Umbilical cord (tissue), 2 donors: ENCODE results near the gene DCST1. TPM values are rescaled to one million over a fixed set of nuclear protein-coding genes. Genes with fewer than 3 reads are reported as not detected.

ENCODE experiments used
- DNase-seq: peaks from one replicate; pipeline ENCODE4 v3.0.0-alpha.2; 2015; ENCODE audit warnings: low spot score
- total RNA-seq: library from RNA; depleted of rRNA; stranded (reverse); fragments of >200 nt; gene quantifications from one replicate; pipeline ENCODE4 v1.2.3, GENCODE V29; 2014; ENCODE audit warnings: low replicate concordance; ENCODE audit not compliant: insufficient read depth

Gene DCST1
- total RNA-seq, 1 donor from 2014 or later, result not detected

GRCh38 chr1:155072531-155073289, 39.1 kb downstream of the DCST1 start:
- DNase-seq, result no peak

- no peak for DNase-seq
These were observed 40.0 kb downstream of the DCST1 start for GRCh38 chr1:155073377-155074242.

GRCh38 chr1:155075535-155075934, 41.9 kb downstream of the DCST1 start:
- no peak for DNase-seq

- DNase-seq, result no peak
These were observed 42.7 kb downstream of the DCST1 start for GRCh38 chr1:155076371-155076770.

- no peak for DNase-seq
These were observed 43.7 kb downstream of the DCST1 start for GRCh38 chr1:155077346-155077745.

- no peak for DNase-seq
These were observed 44.3 kb downstream of the DCST1 start for GRCh38 chr1:155077758-155078445.

GRCh38 chr1:155078469-155079209, 45.0 kb downstream of the DCST1 start, which contains the start of gene EFNA3:
TSS of gene EFNA3 (plus strand) at chr1:155078837. CDS start at chr1:155078942, 105 bp downstream.
- DNase-seq, result peak; percentile 60

- no peak for DNase-seq
These were observed 45.5 kb downstream of the DCST1 start for GRCh38 chr1:155079210-155079486.

GRCh38 chr1:155079487-155080311, 46.1 kb downstream of the DCST1 start:
- no peak for DNase-seq

- DNase-seq, result no peak
These were observed 46.9 kb downstream of the DCST1 start for GRCh38 chr1:155080312-155081228.

GRCh38 chr1:155081472-155082300, 48.1 kb downstream of the DCST1 start:
- no peak for DNase-seq

- no peak for DNase-seq
These were observed 48.9 kb downstream of the DCST1 start for GRCh38 chr1:155082301-155083051.

- DNase-seq, result no peak
These were observed 49.5 kb downstream of the DCST1 start for GRCh38 chr1:155083052-155083541.

GRCh38 chr1:155083865-155084721, 50.5 kb downstream of the DCST1 start:
- DNase-seq, result no peak

GRCh38 chr1:155084722-155085503, 51.3 kb downstream of the DCST1 start:
- peak; percentile 99 for DNase-seq
